WTC11 (cell line): Measurements from ENCODE around the gene SLC25A30.
"Not testable (repeated sequence)": the region's sequence is repeated elsewhere in the genome, so short reads cannot be mapped to it uniquely, and the experiment has no call there.

ENCODE experiments used
- CTCF ChIP-seq: fragments of 200-600 bp; IDR thresholded peaks from 2 replicates; pipeline ENCODE4 v1.8.0; 2022; ENCODE audit warnings: antibody characterized with exemption
- ZNF219 ChIP-seq: sonication (generic); formaldehyde crosslinking; IDR thresholded peaks from 2 replicates; pipeline ENCODE4 v1.8.0; 2023; ENCODE audit warnings: missing genetic modification reagents, mild to moderate bottlenecking, borderline replicate concordance
- ZNF263 ChIP-seq: sonication (generic); formaldehyde crosslinking; IDR thresholded peaks from 2 replicates; pipeline ENCODE4 v1.8.1; 2022; ENCODE audit warnings: low read depth, mild to moderate bottlenecking, moderate library complexity, missing genetic modification reagents
- ZNF423 ChIP-seq: fragments of 250-450 bp; sonication (Bioruptor Pico); IDR thresholded peaks from 2 replicates; pipeline ENCODE4 v2.1.2; 2022; ENCODE audit warnings: mild to moderate bottlenecking, moderate library complexity

GRCh38 chr13:45391128-45391527 is 27.0 kb downstream of the SLC25A30 start:
- TF ChIP-seq CTCF; ZNF219 (CRISPR knock-in tag); ZNF423 (CRISPR knock-in tag); ZNF263 (CRISPR knock-in tag): not testable (repeated sequence)
